HepG2 (cell line): ENCODE data around the gene SYT8. TPM values are rescaled to one million over a fixed set of nuclear protein-coding genes. Genes with fewer than 3 reads are reported as not detected.

Experiments
- AGO2 ChIP-seq: fragments of 200-400 bp; formaldehyde crosslinking; optimal IDR thresholded peaks from 2 replicates; pipeline ENCODE3; 2017; ENCODE audit warnings: mild to moderate bottlenecking, low read depth, low read length, moderate library complexity
- ARID4A ChIP-seq: sonication (generic); formaldehyde crosslinking; IDR thresholded peaks from 2 replicates; pipeline ENCODE4 v1.5.0; 2020; ENCODE audit warnings: mild to moderate bottlenecking, missing genetic modification reagents, borderline replicate concordance
- ATF3 ChIP-seq: sonication (generic); formaldehyde crosslinking; IDR thresholded peaks from 2 replicates; pipeline ENCODE4 v1.4.0; 2020; ENCODE audit warnings: missing genetic modification reagents
- ATF6 ChIP-seq: sonication (generic); formaldehyde crosslinking; conservative IDR thresholded peaks from 2 replicates; pipeline ENCODE4 v1.4.0; 2020; ENCODE audit warnings: missing genetic modification reagents
- CCDC6 ChIP-seq: sonication (generic); formaldehyde crosslinking; IDR thresholded peaks from 2 replicates; pipeline ENCODE4 v1.8.1; 2022; ENCODE audit warnings: mild to moderate bottlenecking, missing genetic modification reagents, moderate library complexity
- DR1 ChIP-seq: sonication (generic); formaldehyde crosslinking; IDR thresholded peaks from 2 replicates; pipeline ENCODE4 v1.8.0; 2021; ENCODE audit warnings: mild to moderate bottlenecking, missing genetic modification reagents, inconsistent platforms
- HIC2 ChIP-seq: sonication (generic); formaldehyde crosslinking; IDR thresholded peaks from 2 replicates; pipeline ENCODE4 v1.9.0; 2022; ENCODE audit warnings: low read depth, missing genetic modification reagents
- HINFP ChIP-seq: sonication (generic); formaldehyde crosslinking; IDR thresholded peaks from 2 replicates; pipeline ENCODE4 v1.4.0; 2020; ENCODE audit warnings: low read depth, mild to moderate bottlenecking, missing genetic modification reagents
- NPAS2 ChIP-seq: sonication (generic); formaldehyde crosslinking; IDR thresholded peaks from 2 replicates; pipeline ENCODE4 v1.8.0; 2022; ENCODE audit warnings: mild to moderate bottlenecking, missing genetic modification reagents, borderline replicate concordance
- PPARG ChIP-seq: conservative IDR thresholded peaks from 2 replicates; pipeline ENCODE4 v1.6.1; 2016; ENCODE audit warnings: missing biosample characterization, missing genetic modification reagents
- SNAPC5 ChIP-seq: sonication (generic); formaldehyde crosslinking; IDR thresholded peaks from 2 replicates; pipeline ENCODE4 v1.8.1; 2023; ENCODE audit warnings: mild to moderate bottlenecking, missing genetic modification reagents, borderline replicate concordance
- THYN1 ChIP-seq: sonication (generic); formaldehyde crosslinking; IDR thresholded peaks from 2 replicates; pipeline ENCODE4 v1.8.1; 2023; ENCODE audit warnings: low read depth, mild to moderate bottlenecking, moderate library complexity, missing genetic modification reagents, borderline replicate concordance
- ZBTB25 ChIP-seq: IDR thresholded peaks from 2 replicates; pipeline ENCODE4 v1.6.1; 2018; ENCODE audit warnings: missing genetic modification reagents
- ZBTB8A ChIP-seq: sonication (generic); formaldehyde crosslinking; IDR thresholded peaks from 2 replicates; pipeline ENCODE4 v1.4.0; 2020; ENCODE audit warnings: mild to moderate bottlenecking, low read depth, missing genetic modification reagents, borderline replicate concordance
- ZNF549 ChIP-seq: sonication (generic); formaldehyde crosslinking; IDR thresholded peaks from 2 replicates; pipeline ENCODE4 v1.5.0; 2020; ENCODE audit warnings: missing genetic modification reagents
- ZNF780A ChIP-seq: sonication (generic); formaldehyde crosslinking; IDR thresholded peaks from 2 replicates; pipeline ENCODE4 v1.8.0; 2022; ENCODE audit warnings: mild to moderate bottlenecking, missing genetic modification reagents, moderate library complexity
- polyA plus RNA-seq, 8 experiments: library from polyadenylated mRNA; depleted of rRNA in 3 of 8; stranded (reverse) in 7 of 8; unstranded in 1 of 8; fragments of >200 nt; fragmentation: Illumina TruSeq in 4 of 8; extraction: Trizol in 4 of 8; gene quantifications; 2 replicates each; pipeline versions ENCODE4 v1.2.1 to v1.2.3, GENCODE V29; 2011 to 2016; ENCODE audit warnings: low read depth in 4 of 8, missing spikeins in 1 of 8, mixed read lengths in 1 of 8; ENCODE audit not compliant: insufficient read depth in 1 of 8
- total RNA-seq, 5 experiments: library from RNA; depleted of rRNA; stranded (reverse); fragments of >200 nt; fragmentation: Illumina TruSeq; extraction: Trizol; gene quantifications; 2 replicates each; pipeline ENCODE4 v1.2.3, GENCODE V29; 2016; ENCODE audit warnings: low read depth in 1 of 5

Gene SYT8
- total and polyA plus RNA-seq, 2 of the 13 experiments (the other 11 are each of a cell fraction or from before 2014, with no cell fraction given): 0.60 to 2.3 TPM

GRCh38 chr11:1830322-1831223 is 4.2 kb upstream of the SYT8 start (continued):
- TF ChIP-seq HINFP (no peak), THYN1 (CRISPR knock-in tag) (no peak), HIC2 (CRISPR knock-in tag) (peak; percentile 66; the same call in 1 of the 2 replicates), ZNF780A (no peak), PPARG (no peak), ATF3 (CRISPR knock-in tag) (no peak), CCDC6 (CRISPR knock-in tag) (0 out of 2 replicates have a peak, but pooled peaks have one; percentile 35), ZBTB8A (CRISPR knock-in tag) (no peak), SNAPC5 (CRISPR knock-in tag) (no peak), ZNF549 (no peak), ARID4A (CRISPR knock-in tag) (peak; percentile 52; the same call in 1 of the 2 replicates), AGO2 (no peak), NPAS2 (CRISPR knock-in tag) (no peak), ATF6 (CRISPR knock-in tag) (no peak), ZBTB25 (CRISPR knock-in tag) (no peak), DR1 (CRISPR knock-in tag) (peak; percentile 84; the same call in 1 of the 2 replicates)
